HepG2 (cell line): ENCODE results near the gene IFNLR1. TPM values are rescaled to one million over a fixed set of nuclear protein-coding genes. Genes with fewer than 3 reads are reported as not detected.

Experiments used
- ASH2L ChIP-seq: fragments of 300-600, 200-600 bp; sonication (generic); IDR thresholded peaks from 2 replicates; pipeline ENCODE4 v1.7.0; 2017; ENCODE audit warnings: low read depth, mild to moderate bottlenecking, moderate library complexity, mixed read lengths, low read length; ENCODE audit not compliant: insufficient read length
- ATF1 ChIP-seq: IDR thresholded peaks from 2 replicates; pipeline ENCODE4 v1.6.1; 2016; ENCODE audit warnings: mild to moderate bottlenecking, control low read depth
- ESRRA ChIP-seq: sonication (generic); formaldehyde crosslinking; IDR thresholded peaks from 2 replicates; pipeline ENCODE4 v1.5.1; 2020; ENCODE audit warnings: mild to moderate bottlenecking, low read depth, missing genetic modification reagents
- FOXA3 ChIP-seq: IDR thresholded peaks from 2 replicates; pipeline ENCODE4 v1.6.1; 2016; ENCODE audit warnings: missing genetic modification reagents, missing compliant biosample characterization
- ISX ChIP-seq: sonication (generic); formaldehyde crosslinking; conservative IDR thresholded peaks from 2 replicates; pipeline ENCODE4 v1.5.0; 2020; ENCODE audit warnings: missing genetic modification reagents
- KLF11 ChIP-seq: IDR thresholded peaks from 2 replicates; pipeline ENCODE4 v1.6.1; 2016; ENCODE audit warnings: missing compliant biosample characterization
- NBN ChIP-seq: fragments of 450-650 bp; conservative IDR thresholded peaks from 2 replicates; pipeline ENCODE4 v1.6.1; 2017
- NFKB2 ChIP-seq: sonication (generic); formaldehyde crosslinking; IDR thresholded peaks from 2 replicates; pipeline ENCODE4 v1.4.0; 2020; ENCODE audit warnings: missing genetic modification reagents, borderline replicate concordance
- POLR2A ChIP-seq, 2 experiments: IDR thresholded peaks; 2 replicates each; pipeline ENCODE4 v1.6.1; 2011; ENCODE audit warnings: low read depth in 2 of 2, low read length in 2 of 2, mild to moderate bottlenecking in 1 of 2, moderate library complexity in 1 of 2; ENCODE audit not compliant: insufficient read depth in 1 of 2
- PTBP1 ChIP-seq: fragments of 200-400 bp; formaldehyde crosslinking; IDR thresholded peaks from 2 replicates; pipeline ENCODE4 v1.6.1; 2018; ENCODE audit warnings: low read length, low read depth; ENCODE audit not compliant: poor library complexity, severe bottlenecking
- SSRP1 ChIP-seq: IDR thresholded peaks from 2 replicates; pipeline ENCODE4 v1.6.1; 2016; ENCODE audit warnings: control low read depth
- ZNF44 ChIP-seq: sonication (generic); formaldehyde crosslinking; IDR thresholded peaks from 2 replicates; pipeline ENCODE4 v1.5.1; 2020; ENCODE audit warnings: mild to moderate bottlenecking, missing genetic modification reagents
- ZNF441 ChIP-seq: sonication (generic); formaldehyde crosslinking; IDR thresholded peaks from 2 replicates; pipeline ENCODE4 v1.7.0; 2021; ENCODE audit warnings: missing genetic modification reagents, borderline replicate concordance
- ZNF557 ChIP-seq: sonication (generic); formaldehyde crosslinking; IDR thresholded peaks from 2 replicates; pipeline ENCODE4 v1.4.0; 2020; ENCODE audit warnings: missing genetic modification reagents
- ZNF564 ChIP-seq: sonication (generic); formaldehyde crosslinking; IDR thresholded peaks from 2 replicates; pipeline ENCODE4 v1.8.1; 2023; ENCODE audit warnings: mild to moderate bottlenecking, missing genetic modification reagents
- ZNF567 ChIP-seq: sonication (generic); formaldehyde crosslinking; IDR thresholded peaks from 2 replicates; pipeline ENCODE4 v1.8.1; 2023; ENCODE audit warnings: mild to moderate bottlenecking, missing genetic modification reagents, borderline replicate concordance
- ZSCAN25 ChIP-seq: sonication (generic); formaldehyde crosslinking; IDR thresholded peaks from 2 replicates; pipeline ENCODE4 v1.8.0; 2022; ENCODE audit warnings: mild to moderate bottlenecking, missing genetic modification reagents
- polyA plus RNA-seq, 8 experiments: library from polyadenylated mRNA; depleted of rRNA in 3 of 8; stranded (reverse) in 7 of 8; unstranded in 1 of 8; fragments of >200 nt; fragmentation: Illumina TruSeq in 4 of 8; extraction: Trizol in 4 of 8; gene quantifications; 2 replicates each; pipeline versions ENCODE4 v1.2.1 to v1.2.3, GENCODE V29; 2011 to 2016; ENCODE audit warnings: low read depth in 4 of 8, missing spikeins in 1 of 8, mixed read lengths in 1 of 8; ENCODE audit not compliant: insufficient read depth in 1 of 8
- total RNA-seq, 5 experiments: library from RNA; depleted of rRNA; stranded (reverse); fragments of >200 nt; fragmentation: Illumina TruSeq; extraction: Trizol; gene quantifications; 2 replicates each; pipeline ENCODE4 v1.2.3, GENCODE V29; 2016; ENCODE audit warnings: low read depth in 1 of 5
- TF ChIP-seq, protein P1 (sequence below): sonication (generic); formaldehyde crosslinking; IDR thresholded peaks from 2 replicates; pipeline ENCODE4 v1.5.0; 2020; ENCODE audit warnings: mild to moderate bottlenecking, missing genetic modification reagents, borderline replicate concordance
- TF ChIP-seq, protein P2 (sequence below): sonication (generic); formaldehyde crosslinking; IDR thresholded peaks from 2 replicates; pipeline ENCODE4 v1.8.0; 2022; ENCODE audit warnings: missing genetic modification reagents, mild to moderate bottlenecking, moderate library complexity, borderline replicate concordance
- TF ChIP-seq, protein P3 (sequence below): IDR thresholded peaks from 2 replicates; pipeline ENCODE4 v1.6.1; 2016; ENCODE audit warnings: missing genetic modification reagents, missing compliant biosample characterization

Gene IFNLR1
- total and polyA plus RNA-seq, 2 of the 13 experiments (the other 11 are each of a cell fraction or from before 2014, with no cell fraction given), result 3.8 to 8.5 TPM

GRCh38 chr1:24108334-24109165, 78.5 kb downstream of the IFNLR1 start (continued):
- TF ChIP-seq ZNF557 (CRISPR knock-in tag), result no peak
- TF ChIP-seq, protein P1, sequence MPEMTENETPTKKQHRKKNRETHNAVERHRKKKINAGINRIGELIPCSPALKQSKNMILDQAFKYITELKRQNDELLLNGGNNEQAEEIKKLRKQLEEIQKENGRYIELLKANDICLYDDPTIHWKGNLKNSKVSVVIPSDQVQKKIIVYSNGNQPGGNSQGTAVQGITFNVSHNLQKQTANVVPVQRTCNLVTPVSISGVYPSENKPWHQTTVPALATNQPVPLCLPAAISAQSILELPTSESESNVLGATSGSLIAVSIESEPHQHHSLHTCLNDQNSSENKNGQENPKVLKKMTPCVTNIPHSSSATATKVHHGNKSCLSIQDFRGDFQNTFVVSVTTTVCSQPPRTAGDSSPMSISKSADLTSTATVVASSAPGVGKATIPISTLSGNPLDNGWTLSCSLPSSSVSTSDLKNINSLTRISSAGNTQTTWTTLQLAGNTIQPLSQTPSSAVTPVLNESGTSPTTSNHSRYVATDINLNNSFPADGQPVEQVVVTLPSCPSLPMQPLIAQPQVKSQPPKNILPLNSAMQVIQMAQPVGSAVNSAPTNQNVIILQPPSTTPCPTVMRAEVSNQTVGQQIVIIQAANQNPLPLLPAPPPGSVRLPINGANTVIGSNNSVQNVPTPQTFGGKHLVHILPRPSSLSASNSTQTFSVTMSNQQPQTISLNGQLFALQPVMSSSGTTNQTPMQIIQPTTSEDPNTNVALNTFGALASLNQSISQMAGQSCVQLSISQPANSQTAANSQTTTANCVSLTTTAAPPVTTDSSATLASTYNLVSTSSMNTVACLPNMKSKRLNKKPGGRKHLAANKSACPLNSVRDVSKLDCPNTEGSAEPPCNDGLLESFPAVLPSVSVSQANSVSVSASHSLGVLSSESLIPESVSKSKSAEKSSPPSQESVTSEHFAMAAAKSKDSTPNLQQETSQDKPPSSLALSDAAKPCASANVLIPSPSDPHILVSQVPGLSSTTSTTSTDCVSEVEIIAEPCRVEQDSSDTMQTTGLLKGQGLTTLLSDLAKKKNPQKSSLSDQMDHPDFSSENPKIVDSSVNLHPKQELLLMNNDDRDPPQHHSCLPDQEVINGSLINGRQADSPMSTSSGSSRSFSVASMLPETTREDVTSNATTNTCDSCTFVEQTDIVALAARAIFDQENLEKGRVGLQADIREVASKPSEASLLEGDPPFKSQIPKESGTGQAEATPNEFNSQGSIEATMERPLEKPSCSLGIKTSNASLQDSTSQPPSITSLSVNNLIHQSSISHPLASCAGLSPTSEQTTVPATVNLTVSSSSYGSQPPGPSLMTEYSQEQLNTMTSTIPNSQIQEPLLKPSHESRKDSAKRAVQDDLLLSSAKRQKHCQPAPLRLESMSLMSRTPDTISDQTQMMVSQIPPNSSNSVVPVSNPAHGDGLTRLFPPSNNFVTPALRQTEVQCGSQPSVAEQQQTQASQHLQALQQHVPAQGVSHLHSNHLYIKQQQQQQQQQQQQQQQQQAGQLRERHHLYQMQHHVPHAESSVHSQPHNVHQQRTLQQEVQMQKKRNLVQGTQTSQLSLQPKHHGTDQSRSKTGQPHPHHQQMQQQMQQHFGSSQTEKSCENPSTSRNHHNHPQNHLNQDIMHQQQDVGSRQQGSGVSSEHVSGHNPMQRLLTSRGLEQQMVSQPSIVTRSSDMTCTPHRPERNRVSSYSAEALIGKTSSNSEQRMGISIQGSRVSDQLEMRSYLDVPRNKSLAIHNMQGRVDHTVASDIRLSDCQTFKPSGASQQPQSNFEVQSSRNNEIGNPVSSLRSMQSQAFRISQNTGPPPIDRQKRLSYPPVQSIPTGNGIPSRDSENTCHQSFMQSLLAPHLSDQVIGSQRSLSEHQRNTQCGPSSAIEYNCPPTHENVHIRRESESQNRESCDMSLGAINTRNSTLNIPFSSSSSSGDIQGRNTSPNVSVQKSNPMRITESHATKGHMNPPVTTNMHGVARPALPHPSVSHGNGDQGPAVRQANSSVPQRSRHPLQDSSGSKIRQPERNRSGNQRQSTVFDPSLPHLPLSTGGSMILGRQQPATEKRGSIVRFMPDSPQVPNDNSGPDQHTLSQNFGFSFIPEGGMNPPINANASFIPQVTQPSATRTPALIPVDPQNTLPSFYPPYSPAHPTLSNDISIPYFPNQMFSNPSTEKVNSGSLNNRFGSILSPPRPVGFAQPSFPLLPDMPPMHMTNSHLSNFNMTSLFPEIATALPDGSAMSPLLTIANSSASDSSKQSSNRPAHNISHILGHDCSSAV, result no peak
- no peak for TF ChIP-seq KLF11 (CRISPR knock-in tag)
- TF ChIP-seq FOXA3 (CRISPR knock-in tag), result peak; percentile 29; the same call in 1 of the 2 replicates
- 0 out of 2 replicates have a peak, but pooled peaks have one; percentile 48 for TF ChIP-seq ZNF441 (CRISPR knock-in tag)
- TF ChIP-seq ISX (CRISPR knock-in tag), result no peak
- peak; percentile 60; the same call in 1 of the 2 replicates for TF ChIP-seq ESRRA
- TF ChIP-seq SSRP1 (CRISPR knock-in tag), result no peak
- TF ChIP-seq ASH2L, result peak; percentile 71
- 0 out of 2 replicates have a peak, but pooled peaks have one; percentile 64 for TF ChIP-seq ZSCAN25 (CRISPR knock-in tag)
- TF ChIP-seq POLR2A (IDR thresholded peaks at IDR 0.05; ENCODE audit: insufficient read depth in 1 of 2, low read depth in 2 of 2, low read length in 2 of 2), result no peak; a peak in 1 of 4 replicates
- TF ChIP-seq ATF1 (CRISPR knock-in tag), result no peak
- TF ChIP-seq, protein P2, sequence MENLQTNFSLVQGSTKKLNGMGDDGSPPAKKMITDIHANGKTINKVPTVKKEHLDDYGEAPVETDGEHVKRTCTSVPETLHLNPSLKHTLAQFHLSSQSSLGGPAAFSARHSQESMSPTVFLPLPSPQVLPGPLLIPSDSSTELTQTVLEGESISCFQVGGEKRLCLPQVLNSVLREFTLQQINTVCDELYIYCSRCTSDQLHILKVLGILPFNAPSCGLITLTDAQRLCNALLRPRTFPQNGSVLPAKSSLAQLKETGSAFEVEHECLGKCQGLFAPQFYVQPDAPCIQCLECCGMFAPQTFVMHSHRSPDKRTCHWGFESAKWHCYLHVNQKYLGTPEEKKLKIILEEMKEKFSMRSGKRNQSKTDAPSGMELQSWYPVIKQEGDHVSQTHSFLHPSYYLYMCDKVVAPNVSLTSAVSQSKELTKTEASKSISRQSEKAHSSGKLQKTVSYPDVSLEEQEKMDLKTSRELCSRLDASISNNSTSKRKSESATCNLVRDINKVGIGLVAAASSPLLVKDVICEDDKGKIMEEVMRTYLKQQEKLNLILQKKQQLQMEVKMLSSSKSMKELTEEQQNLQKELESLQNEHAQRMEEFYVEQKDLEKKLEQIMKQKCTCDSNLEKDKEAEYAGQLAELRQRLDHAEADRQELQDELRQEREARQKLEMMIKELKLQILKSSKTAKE (CRISPR knock-in tag), result no peak
- no peak for TF ChIP-seq NBN
- TF ChIP-seq, protein P3, sequence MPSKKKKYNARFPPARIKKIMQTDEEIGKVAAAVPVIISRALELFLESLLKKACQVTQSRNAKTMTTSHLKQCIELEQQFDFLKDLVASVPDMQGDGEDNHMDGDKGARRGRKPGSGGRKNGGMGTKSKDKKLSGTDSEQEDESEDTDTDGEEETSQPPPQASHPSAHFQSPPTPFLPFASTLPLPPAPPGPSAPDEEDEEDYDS (CRISPR knock-in tag), result peak; percentile 71
- TF ChIP-seq ZNF564 (CRISPR knock-in tag), result no peak
- TF ChIP-seq PTBP1, result no peak
- peak; percentile 13; the same call in 1 of the 2 replicates for TF ChIP-seq NFKB2 (CRISPR knock-in tag)
- no peak for TF ChIP-seq ZNF44 (CRISPR knock-in tag)
- TF ChIP-seq ZNF567 (CRISPR knock-in tag), result no peak
